Lung microvascular endothelial cell (primary cell): ENCODE data around the gene FXN. TPM values are rescaled to one million over a fixed set of nuclear protein-coding genes. Genes with fewer than 3 reads are reported as not detected.
"Not testable (repeated sequence)": the region's sequence is repeated elsewhere in the genome, so short reads cannot be mapped to it uniquely, and the experiment has no call there.

Experiments
- DNase-seq, 2 donors: peaks; one replicate each; pipeline versions ENCODE4 v3.0.0 to v3.0.0-alpha.2; 2010; ENCODE audit warnings: low read depth in 2 of 2
- total RNA-seq: library from RNA; depleted of rRNA; stranded (reverse); fragments of >200 nt; gene quantifications from 2 replicates; pipeline ENCODE4 v1.2.1, GENCODE V29; 2014

The FXN gene
- total RNA-seq, 1 donor from 2014 or later: 1.2 TPM

- DNase-seq: no peak
Measured at GRCh38 chr9:69065660-69066059, 30.1 kb downstream of the FXN start.

- no peak for DNase-seq
Measured at GRCh38 chr9:69066955-69067354, 31.4 kb downstream of the FXN start.

- no peak for DNase-seq
Measured at GRCh38 chr9:69070201-69070600, 34.6 kb downstream of the FXN start.

- no peak for DNase-seq
Measured at GRCh38 chr9:69071059-69071458, 35.5 kb downstream of the FXN start.

- no peak for DNase-seq
Measured at GRCh38 chr9:69073103-69073502, 37.6 kb downstream of the FXN start.

GRCh38 chr9:69074801-69075200, 39.2 kb downstream of the FXN start:
- no peak for DNase-seq

- no peak for DNase-seq
Measured at GRCh38 chr9:69076550-69076949, 41.0 kb downstream of the FXN start.

- no peak for DNase-seq
Measured at GRCh38 chr9:69078069-69078468, 42.5 kb downstream of the FXN start.

- peak in 1 of 2 donors; percentile 13 for DNase-seq
Measured at GRCh38 chr9:69078581-69078980, 43.0 kb downstream of the FXN start.

GRCh38 chr9:69079186-69079585, 43.6 kb downstream of the FXN start:
- no peak for DNase-seq

- DNase-seq: no peak
Measured at GRCh38 chr9:69081261-69081660, 45.7 kb downstream of the FXN start.

- DNase-seq: peak; percentile 63 to 73
Measured at GRCh38 chr9:69083321-69083720, 47.8 kb downstream of the FXN start.

GRCh38 chr9:69085569-69086283, 50.2 kb downstream of the FXN start:
- DNase-seq: peak; percentile 19 to 54

GRCh38 chr9:69086312-69086711, 50.8 kb downstream of the FXN start:
- DNase-seq: no peak

GRCh38 chr9:69086769-69087168, 51.2 kb downstream of the FXN start:
- DNase-seq: no peak

- no peak for DNase-seq
Measured at GRCh38 chr9:69089082-69089481, 53.5 kb downstream of the FXN start.

- no peak for DNase-seq
Measured at GRCh38 chr9:69089491-69089890, 53.9 kb downstream of the FXN start.

- DNase-seq: no peak
Measured at GRCh38 chr9:69090140-69090750, 54.7 kb downstream of the FXN start.

GRCh38 chr9:69090946-69091345, 55.4 kb downstream of the FXN start:
- DNase-seq: peak in 1 of 2 donors; percentile 38

GRCh38 chr9:69093471-69094103, 58.0 kb downstream of the FXN start:
- peak in 1 of 2 donors; percentile 47 for DNase-seq

- not testable (repeated sequence) for DNase-seq
Measured at GRCh38 chr9:69094361-69095135, 59.0 kb downstream of the FXN start.

GRCh38 chr9:69097064-69097463, 61.5 kb downstream of the FXN start:
- peak in 1 of 2 donors; percentile 92 for DNase-seq
